MM.1S (cell line): Measurements from ENCODE around the gene DGCR6.
"Not testable (repeated sequence)": the region's sequence is repeated elsewhere in the genome, so short reads cannot be mapped to it uniquely, and the experiment has no call there.

Experiments
- DNase-seq: peaks from one replicate; pipeline ENCODE4 v3.0.0-alpha.2; 2015
- H2AFZ ChIP-seq: fragments of 300-600 bp; sonication (generic); 2 replicates; pipeline ENCODE4 v1.6.0; 2016; ENCODE audit warnings: antibody characterized with exemption, low read length
- H3F3A ChIP-seq: fragments of 300-600 bp; sonication (generic); 2 replicates; pipeline ENCODE4 v1.6.1; 2016; ENCODE audit warnings: mild to moderate bottlenecking, antibody characterized with exemption, low read length, moderate library complexity, mixed read lengths; ENCODE audit not compliant: insufficient read depth
- H3K27ac ChIP-seq: fragments of 300-600 bp; sonication (generic); 2 replicates; pipeline ENCODE4 v1.5.1; 2016; ENCODE audit warnings: mild to moderate bottlenecking, low read length
- H3K27me3 ChIP-seq: fragments of 300-600 bp; sonication (generic); replicated peaks from 2 replicates; pipeline ENCODE4 v1.6.0; 2016; ENCODE audit warnings: low read length; ENCODE audit not compliant: insufficient read depth
- H3K36me3 ChIP-seq: fragments of 300-600 bp; sonication (generic); replicated peaks from 2 replicates; pipeline ENCODE4 v1.6.1; 2016; ENCODE audit warnings: mild to moderate bottlenecking, low read length, mixed read lengths; ENCODE audit not compliant: insufficient read depth
- H3K4me1 ChIP-seq: fragments of 300-600 bp; sonication (generic); 2 replicates; pipeline ENCODE4 v1.6.1; 2016; ENCODE audit warnings: low read length, mixed read lengths
- H3K4me2 ChIP-seq: fragments of 300-600 bp; sonication (generic); 2 replicates; pipeline ENCODE4 v1.6.0; 2016; ENCODE audit warnings: low read depth, low read length
- H3K4me3 ChIP-seq: fragments of 300-600 bp; sonication (generic); 2 replicates; pipeline ENCODE4 v1.5.1; 2016; ENCODE audit warnings: low read length, mixed read lengths
- H3K79me2 ChIP-seq: fragments of 300-600 bp; sonication (generic); 2 replicates; pipeline ENCODE4 v1.6.1; 2016; ENCODE audit warnings: mixed run types, low read length, mixed read lengths
- H3K9ac ChIP-seq: fragments of 300-600 bp; sonication (generic); 2 replicates; pipeline ENCODE4 v1.6.1; 2016; ENCODE audit warnings: low read length, mixed read lengths
- H3K9me2 ChIP-seq: fragments of 300-600 bp; sonication (generic); replicated peaks from 2 replicates; pipeline ENCODE4 v1.6.1; 2016; ENCODE audit warnings: mild to moderate bottlenecking, low read length, mixed read lengths; ENCODE audit not compliant: insufficient read depth
- H3K9me3 ChIP-seq: fragments of 300-600 bp; sonication (generic); replicated peaks from 2 replicates; pipeline ENCODE4 v1.6.1; 2016; ENCODE audit warnings: mild to moderate bottlenecking, low read length, mixed read lengths; ENCODE audit not compliant: insufficient read depth
- H4K20me1 ChIP-seq: fragments of 300-600 bp; sonication (generic); 2 replicates; pipeline ENCODE4 v1.6.1; 2016; ENCODE audit warnings: mild to moderate bottlenecking, low read length, moderate library complexity, mixed read lengths; ENCODE audit not compliant: insufficient read depth

Gene DGCR6

GRCh38 chr22:18957621-18958320 is 51.7 kb downstream of the DGCR6 start:
- H3K4me2 ChIP-seq, H3K9me2 ChIP-seq, H3K27ac ChIP-seq, H3K36me3 ChIP-seq, H3K9ac ChIP-seq, H3K9me3 ChIP-seq, DNase-seq, H3K79me2 ChIP-seq, H3K4me3 ChIP-seq, H2AFZ ChIP-seq, H3F3A ChIP-seq, H3K4me1 ChIP-seq, H4K20me1 ChIP-seq: not testable (repeated sequence)
- peaks cover 30% of the 10 kb centered on the region for H3K27me3 ChIP-seq

GRCh38 chr22:18958321-18958705 is 52.2 kb downstream of the DGCR6 start:
- H3K9me2 ChIP-seq, H3K4me1 ChIP-seq, H4K20me1 ChIP-seq: not testable (repeated sequence)

GRCh38 chr22:18958738-18959137 is 52.6 kb downstream of the DGCR6 start:
- not testable (repeated sequence) for H3K36me3 ChIP-seq, H3K4me2 ChIP-seq, H2AFZ ChIP-seq, DNase-seq, H3K4me3 ChIP-seq, H3K4me1 ChIP-seq, H3K79me2 ChIP-seq, H3K9ac ChIP-seq, H3K27ac ChIP-seq, H4K20me1 ChIP-seq, H3K9me2 ChIP-seq, H3K9me3 ChIP-seq, H3F3A ChIP-seq
- H3K27me3 ChIP-seq = peaks cover 30% of the 10 kb centered on the region

More at GRCh38 chr22:18958321-18958705, 52.2 kb downstream of the DGCR6 start:
- not testable (repeated sequence) for H2AFZ ChIP-seq, H3K79me2 ChIP-seq, H3K4me3 ChIP-seq, H3K4me2 ChIP-seq, H3K27ac ChIP-seq, H3K9ac ChIP-seq, H3F3A ChIP-seq, DNase-seq, H3K9me3 ChIP-seq, H3K36me3 ChIP-seq
- H3K27me3 ChIP-seq = peaks cover 30% of the 10 kb centered on the region

GRCh38 chr22:18959266-18959665 is 53.1 kb downstream of the DGCR6 start:
- H2AFZ ChIP-seq, H3K27ac ChIP-seq, H3F3A ChIP-seq, H3K4me1 ChIP-seq, H3K4me3 ChIP-seq, H3K4me2 ChIP-seq, H3K9me2 ChIP-seq, H3K36me3 ChIP-seq, H4K20me1 ChIP-seq, H3K9me3 ChIP-seq, H3K79me2 ChIP-seq, DNase-seq, H3K9ac ChIP-seq: not testable (repeated sequence)
- peaks cover 30% of the 10 kb centered on the region for H3K27me3 ChIP-seq

GRCh38 chr22:18959741-18960140 is 53.6 kb downstream of the DGCR6 start:
- H3K27me3 ChIP-seq = peaks cover 30% of the 10 kb centered on the region
- H3K36me3 ChIP-seq, H3K4me3 ChIP-seq, H3K9me3 ChIP-seq, H3K27ac ChIP-seq, H3K9me2 ChIP-seq, H2AFZ ChIP-seq, H3K9ac ChIP-seq, H4K20me1 ChIP-seq, H3K4me1 ChIP-seq, DNase-seq, H3F3A ChIP-seq, H3K4me2 ChIP-seq, H3K79me2 ChIP-seq: not testable (repeated sequence)

- not testable (repeated sequence) for H3K4me1 ChIP-seq, H3K9me2 ChIP-seq, H3K27ac ChIP-seq, H3K9me3 ChIP-seq, H3K4me2 ChIP-seq, H2AFZ ChIP-seq, DNase-seq, H3K79me2 ChIP-seq, H3F3A ChIP-seq, H3K9ac ChIP-seq, H4K20me1 ChIP-seq, H3K4me3 ChIP-seq, H3K36me3 ChIP-seq
- H3K27me3 ChIP-seq = peaks cover 29% of the 10 kb centered on the region
These were observed 54.2 kb downstream of the DGCR6 start for GRCh38 chr22:18960166-18960820.

GRCh38 chr22:18961201-18961600 is 55.1 kb downstream of the DGCR6 start:
- not testable (repeated sequence) for H3K4me3 ChIP-seq, H3K27ac ChIP-seq, DNase-seq, H2AFZ ChIP-seq, H3K9ac ChIP-seq, H3K36me3 ChIP-seq, H3K9me2 ChIP-seq, H4K20me1 ChIP-seq, H3K4me1 ChIP-seq, H3F3A ChIP-seq, H3K79me2 ChIP-seq, H3K4me2 ChIP-seq, H3K9me3 ChIP-seq
- H3K27me3 ChIP-seq = peaks cover 21% of the 10 kb centered on the region
